ENCODE data around the gene HAND2.

Gene HAND2

GRCh38 chr4:173516621-173517524 lies 13.2 kb downstream of the HAND2 start:
- no peaks in the 10 kb centered on the region for H3K36me3 ChIP-seq (ENCODE audit: low read length)
- no peaks in the 10 kb centered on the region for H3K79me2 ChIP-seq (ENCODE audit: insufficient read depth, low read length)
- no peaks in the 10 kb centered on the region for H3K27me3 ChIP-seq (ENCODE audit: low read length)
- no peaks in the 10 kb centered on the region for H3F3A ChIP-seq (ENCODE audit: insufficient read depth)
- no peak overlapping the region for H3K4me3 ChIP-seq (ENCODE audit: insufficient read depth, low read length, poor library complexity, severe bottlenecking)
- no peaks in the 10 kb centered on the region for H4K20me1 ChIP-seq (ENCODE audit: low read depth, low read length)
- TF ChIP-seq EZH2phosphoT487 (conservative IDR thresholded peaks at IDR 0.05; ENCODE audit: low read length): no peak
- TF ChIP-seq, protein P1, sequence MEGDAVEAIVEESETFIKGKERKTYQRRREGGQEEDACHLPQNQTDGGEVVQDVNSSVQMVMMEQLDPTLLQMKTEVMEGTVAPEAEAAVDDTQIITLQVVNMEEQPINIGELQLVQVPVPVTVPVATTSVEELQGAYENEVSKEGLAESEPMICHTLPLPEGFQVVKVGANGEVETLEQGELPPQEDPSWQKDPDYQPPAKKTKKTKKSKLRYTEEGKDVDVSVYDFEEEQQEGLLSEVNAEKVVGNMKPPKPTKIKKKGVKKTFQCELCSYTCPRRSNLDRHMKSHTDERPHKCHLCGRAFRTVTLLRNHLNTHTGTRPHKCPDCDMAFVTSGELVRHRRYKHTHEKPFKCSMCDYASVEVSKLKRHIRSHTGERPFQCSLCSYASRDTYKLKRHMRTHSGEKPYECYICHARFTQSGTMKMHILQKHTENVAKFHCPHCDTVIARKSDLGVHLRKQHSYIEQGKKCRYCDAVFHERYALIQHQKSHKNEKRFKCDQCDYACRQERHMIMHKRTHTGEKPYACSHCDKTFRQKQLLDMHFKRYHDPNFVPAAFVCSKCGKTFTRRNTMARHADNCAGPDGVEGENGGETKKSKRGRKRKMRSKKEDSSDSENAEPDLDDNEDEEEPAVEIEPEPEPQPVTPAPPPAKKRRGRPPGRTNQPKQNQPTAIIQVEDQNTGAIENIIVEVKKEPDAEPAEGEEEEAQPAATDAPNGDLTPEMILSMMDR (IDR thresholded peaks at IDR 0.05; ENCODE audit: insufficient read depth, low read length, poor library complexity, severe bottlenecking): no peak
- no peak overlapping the region for H2AFZ ChIP-seq (ENCODE audit: low read depth, low read length, severe bottlenecking)
- no peak overlapping the region for H3K4me2 ChIP-seq (ENCODE audit: low read depth, low read length, poor library complexity, severe bottlenecking)
- no peak overlapping the region for H3K27ac ChIP-seq (ENCODE audit: low read depth, low read length)
- H3K9me3 ChIP-seq (ENCODE audit: insufficient read depth, low read length): no peaks in the 10 kb centered on the region
- H3K9ac ChIP-seq (ENCODE audit: low read length): no peak overlapping the region
- no peaks in the 10 kb centered on the region for H3K9me2 ChIP-seq (replicated peaks; ENCODE audit: insufficient read depth, low read length)

DNA sequence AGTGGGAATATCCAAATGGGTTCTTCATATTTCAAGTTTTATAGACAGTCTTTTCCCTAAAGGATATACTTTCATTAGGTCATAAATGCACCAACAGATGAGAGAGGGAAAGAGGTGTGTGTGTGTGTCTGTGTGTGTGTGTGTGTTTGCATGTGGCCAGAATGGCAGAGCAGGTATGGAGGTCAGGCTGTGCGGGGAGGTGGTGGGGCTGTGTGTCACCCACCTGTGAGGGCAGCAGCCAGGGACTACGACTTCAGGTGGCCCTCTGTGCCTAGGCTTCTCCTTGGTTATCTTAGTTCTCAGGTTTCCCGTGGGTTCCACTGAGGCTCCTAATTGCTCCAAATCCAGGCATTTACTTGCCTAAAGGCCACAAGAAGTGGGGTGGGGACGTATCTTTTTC lies 14.6 kb downstream of the HAND2 start:
- H3K4me2 ChIP-seq (ENCODE audit: low read depth, low read length, poor library complexity, severe bottlenecking): no peak overlapping the region
- H3K79me2 ChIP-seq (ENCODE audit: insufficient read depth, low read length): no peaks in the 10 kb centered on the region
- no peaks in the 10 kb centered on the region for H4K20me1 ChIP-seq (ENCODE audit: low read depth, low read length)
- no peak overlapping the region for H3K27ac ChIP-seq (ENCODE audit: low read depth, low read length)
- no peak overlapping the region for H2AFZ ChIP-seq (ENCODE audit: low read depth, low read length, severe bottlenecking)
- H3K9ac ChIP-seq (ENCODE audit: low read length): no peak overlapping the region
- H3K4me3 ChIP-seq (ENCODE audit: insufficient read depth, low read length, poor library complexity, severe bottlenecking): no peak overlapping the region
- H3K9me3 ChIP-seq (ENCODE audit: insufficient read depth, low read length): no peaks in the 10 kb centered on the region
- H3K9me2 ChIP-seq (replicated peaks; ENCODE audit: insufficient read depth, low read length): no peaks in the 10 kb centered on the region
- H3F3A ChIP-seq (ENCODE audit: insufficient read depth): no peaks in the 10 kb centered on the region
- H3K27me3 ChIP-seq (ENCODE audit: low read length): no peaks in the 10 kb centered on the region; the same call in 1 of the 2 replicates
- TF ChIP-seq EZH2phosphoT487 (conservative IDR thresholded peaks at IDR 0.05; ENCODE audit: low read length): no peak
- TF ChIP-seq, protein P1 (IDR thresholded peaks at IDR 0.05; ENCODE audit: insufficient read depth, low read length, poor library complexity, severe bottlenecking): no peak
- H3K36me3 ChIP-seq (ENCODE audit: low read length): no peaks in the 10 kb centered on the region

- no peak overlapping the region for H2AFZ ChIP-seq (ENCODE audit: low read depth, low read length, severe bottlenecking)
- H3K9me2 ChIP-seq (replicated peaks; ENCODE audit: insufficient read depth, low read length): no peaks in the 10 kb centered on the region
- no peaks in the 10 kb centered on the region for H3K36me3 ChIP-seq (ENCODE audit: low read length)
- H4K20me1 ChIP-seq (ENCODE audit: low read depth, low read length): no peaks in the 10 kb centered on the region
- no peaks in the 10 kb centered on the region for H3K9me3 ChIP-seq (ENCODE audit: insufficient read depth, low read length)
- H3K9ac ChIP-seq (ENCODE audit: low read length): no peak overlapping the region
- no peak overlapping the region for H3K27ac ChIP-seq (ENCODE audit: low read depth, low read length)
- no peaks in the 10 kb centered on the region for H3F3A ChIP-seq (ENCODE audit: insufficient read depth)
- no peak overlapping the region for H3K4me2 ChIP-seq (ENCODE audit: low read depth, low read length, poor library complexity, severe bottlenecking)
- H3K4me3 ChIP-seq (ENCODE audit: insufficient read depth, low read length, poor library complexity, severe bottlenecking): no peak overlapping the region
- no peaks in the 10 kb centered on the region; the same call in 1 of the 2 replicates for H3K27me3 ChIP-seq (ENCODE audit: low read length)
- H3K79me2 ChIP-seq (ENCODE audit: insufficient read depth, low read length): no peaks in the 10 kb centered on the region
- TF ChIP-seq EZH2phosphoT487 (conservative IDR thresholded peaks at IDR 0.05; ENCODE audit: low read length): no peak
- TF ChIP-seq, protein P1 (IDR thresholded peaks at IDR 0.05; ENCODE audit: insufficient read depth, low read length, poor library complexity, severe bottlenecking): no peak
Measured at GRCh38 chr4:173514641-173515217, 15.3 kb downstream of the HAND2 start.

Data from SU-DHL-6 (cell line).